GM19240 (cell line): ENCODE data around the gene TMEM134.
"Not testable (repeated sequence)": the region's sequence is repeated elsewhere in the genome, so short reads cannot be mapped to it uniquely, and the experiment has no call there.

ENCODE experiments used
- DNase-seq: peaks from one replicate; pipeline ENCODE4 v3.0.0; 2011; ENCODE audit warnings: low spot score; ENCODE audit not compliant: insufficient read length

Gene TMEM134

DNA sequence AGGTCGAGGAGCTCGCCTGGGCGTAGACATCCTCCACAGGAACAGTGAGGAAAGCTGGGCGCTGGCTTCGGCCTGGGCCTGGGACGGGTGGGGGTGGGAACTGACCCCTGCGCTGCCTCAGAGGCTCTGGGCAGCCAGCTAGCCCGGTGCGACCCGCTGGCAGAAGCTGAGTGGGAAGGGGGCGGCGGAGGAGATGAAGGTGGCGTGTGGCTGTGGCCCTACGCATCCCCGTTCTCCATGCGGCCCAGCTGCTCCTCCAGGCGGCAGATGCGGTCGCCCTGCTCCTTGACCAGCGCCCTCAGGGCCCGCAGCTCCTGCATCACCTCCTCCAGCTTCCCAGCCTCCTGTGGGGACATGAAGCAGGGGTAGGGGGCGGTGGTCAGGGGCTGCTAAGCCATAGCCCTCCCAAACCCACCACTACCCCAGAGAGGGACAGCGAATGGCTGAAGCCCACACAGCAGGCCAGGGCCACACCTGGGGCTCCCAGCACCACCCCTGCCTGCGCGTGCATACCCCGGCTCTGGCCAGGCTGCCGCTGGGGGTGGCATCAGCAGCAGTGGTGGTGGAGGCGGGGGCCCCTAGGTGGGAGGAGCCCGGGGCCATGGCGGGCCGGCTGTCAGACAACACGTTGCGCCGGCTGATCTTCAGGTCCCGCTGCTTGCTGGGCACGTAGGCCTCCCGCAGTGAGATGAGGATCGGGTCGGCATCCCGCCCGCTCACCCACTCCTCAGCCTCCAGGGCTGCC is 30.7 kb downstream of the TMEM134 start:
- DNase-seq = no peak

DNA sequence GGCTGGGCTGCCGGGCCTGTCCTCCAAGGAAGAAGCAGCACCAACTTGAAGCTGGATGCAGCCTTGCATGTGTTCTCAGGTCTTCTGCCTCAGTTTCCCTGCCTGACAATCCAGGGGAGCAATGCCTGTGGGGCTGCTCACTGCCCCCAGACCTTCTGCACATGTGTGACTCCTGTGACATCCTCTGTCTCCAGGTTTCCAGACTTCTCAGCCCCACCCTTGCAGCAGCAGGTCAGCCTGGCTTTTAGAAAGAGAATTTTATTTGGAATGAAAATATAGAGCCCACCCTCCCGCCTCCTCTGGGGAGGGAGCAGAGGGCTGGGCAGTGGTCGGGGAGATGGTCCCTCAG is 31.3 kb downstream of the TMEM134 start:
- no peak for DNase-seq

DNA sequence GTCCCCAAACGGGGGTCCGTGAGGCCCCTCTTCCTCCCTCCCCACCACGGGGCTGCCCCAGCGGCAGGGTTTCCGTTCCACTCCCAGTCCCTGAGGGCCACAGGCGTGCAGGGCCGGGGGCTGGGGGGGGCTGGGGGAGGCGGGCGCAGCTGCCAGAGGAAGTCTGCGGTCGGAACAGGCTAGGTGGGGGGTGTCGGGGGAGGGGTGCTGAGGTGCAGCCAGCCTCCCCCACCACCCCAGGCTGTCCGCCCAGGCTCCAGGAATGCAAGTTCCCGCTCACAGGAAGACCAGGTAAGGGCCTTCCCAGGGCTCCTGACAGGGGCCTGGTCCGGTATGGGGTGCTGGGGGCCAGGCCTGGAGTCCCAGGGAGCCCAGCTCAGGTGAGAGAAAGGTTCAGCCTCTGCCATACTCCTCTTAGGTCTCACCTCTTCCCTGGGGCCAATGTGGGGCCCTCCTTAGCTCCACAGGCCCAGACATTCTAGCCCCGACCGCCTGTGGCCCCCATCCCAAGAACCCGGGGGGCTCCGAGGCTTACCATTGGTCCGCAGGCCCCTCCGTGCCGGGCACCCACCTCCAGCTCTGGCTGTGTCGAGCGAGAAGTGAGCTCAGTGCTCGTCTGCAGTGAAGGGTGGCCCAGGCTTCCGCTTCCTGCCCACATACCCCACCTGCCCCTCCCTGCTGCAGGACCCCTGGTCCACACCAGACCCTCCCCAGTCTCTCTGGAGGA is 31.8 kb downstream of the TMEM134 start, which contains the start of gene PTPRCAP:
PTPRCAP (minus strand) TSS at position 601 of the 727 bp plus-strand sequence; CDS start at position 538, 63 bp downstream.
- peak; percentile 66 for DNase-seq

DNA sequence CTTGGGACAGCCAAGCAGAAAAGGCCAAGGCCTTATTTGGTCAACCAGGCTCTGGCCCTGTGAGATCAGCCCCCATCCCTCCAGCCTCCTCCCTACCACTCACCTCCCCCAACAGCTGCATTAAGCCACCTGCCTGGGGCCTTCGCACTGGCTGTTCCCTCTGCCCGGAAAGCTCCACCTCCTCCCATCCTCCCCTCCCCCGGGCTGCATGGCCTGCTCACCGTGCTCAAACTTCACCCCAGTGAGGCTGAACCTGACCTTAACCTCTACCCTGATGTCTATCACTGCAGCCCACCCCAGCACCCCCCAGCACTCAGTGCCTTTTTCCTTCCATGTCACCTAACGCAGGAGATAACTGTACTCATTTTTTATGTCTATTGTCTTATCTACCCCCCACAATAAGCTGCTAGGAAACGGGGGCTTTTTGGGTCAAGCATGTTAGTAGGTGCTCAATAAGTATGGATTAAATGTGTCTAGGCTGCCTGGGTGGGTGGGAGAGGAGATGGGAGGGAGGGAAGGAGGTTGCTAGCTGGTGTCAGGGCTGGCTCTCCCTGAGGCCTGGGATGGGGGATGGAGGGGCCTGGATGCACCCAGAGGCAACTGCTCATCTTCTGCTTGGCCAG is 32.5 kb downstream of the TMEM134 start:
- peak; percentile 82 for DNase-seq

DNA sequence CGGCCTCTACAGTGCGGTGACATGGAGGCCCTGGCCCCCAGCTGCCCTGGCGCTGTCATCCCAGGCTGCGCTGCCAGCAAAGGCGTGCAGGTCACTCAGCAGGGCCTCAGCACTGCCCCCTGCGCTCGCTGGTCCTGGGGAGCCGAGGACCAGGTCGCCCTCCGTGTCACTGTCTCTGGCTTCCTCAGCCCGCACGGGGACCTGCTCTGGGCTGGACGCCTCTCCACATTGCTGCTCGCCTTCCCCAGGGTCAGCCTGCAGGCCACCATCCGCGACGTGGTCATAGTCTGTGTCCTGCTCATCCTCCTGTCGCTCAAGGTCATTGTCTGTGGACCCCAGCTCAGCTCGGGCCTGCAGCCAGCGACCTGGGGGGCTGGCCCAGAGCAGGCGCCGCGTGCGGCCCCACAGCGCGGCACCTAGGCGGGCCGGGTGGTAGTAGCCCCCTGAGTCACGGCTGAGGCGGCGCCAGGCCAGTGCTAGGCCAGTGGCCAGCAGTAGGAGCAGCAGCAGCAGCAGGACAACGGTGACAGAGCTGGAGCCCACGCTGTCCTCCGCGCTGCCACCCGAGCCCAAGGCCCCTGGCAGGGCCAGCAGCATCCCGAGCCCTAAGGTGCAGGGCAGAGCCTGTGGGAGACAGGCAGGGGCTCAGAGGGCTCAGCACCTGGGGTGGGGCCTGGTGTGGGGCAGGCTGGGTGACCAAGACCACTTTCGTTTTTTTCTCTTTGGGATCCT is 33.2 kb downstream of the TMEM134 start:
- DNase-seq = no peak

DNA sequence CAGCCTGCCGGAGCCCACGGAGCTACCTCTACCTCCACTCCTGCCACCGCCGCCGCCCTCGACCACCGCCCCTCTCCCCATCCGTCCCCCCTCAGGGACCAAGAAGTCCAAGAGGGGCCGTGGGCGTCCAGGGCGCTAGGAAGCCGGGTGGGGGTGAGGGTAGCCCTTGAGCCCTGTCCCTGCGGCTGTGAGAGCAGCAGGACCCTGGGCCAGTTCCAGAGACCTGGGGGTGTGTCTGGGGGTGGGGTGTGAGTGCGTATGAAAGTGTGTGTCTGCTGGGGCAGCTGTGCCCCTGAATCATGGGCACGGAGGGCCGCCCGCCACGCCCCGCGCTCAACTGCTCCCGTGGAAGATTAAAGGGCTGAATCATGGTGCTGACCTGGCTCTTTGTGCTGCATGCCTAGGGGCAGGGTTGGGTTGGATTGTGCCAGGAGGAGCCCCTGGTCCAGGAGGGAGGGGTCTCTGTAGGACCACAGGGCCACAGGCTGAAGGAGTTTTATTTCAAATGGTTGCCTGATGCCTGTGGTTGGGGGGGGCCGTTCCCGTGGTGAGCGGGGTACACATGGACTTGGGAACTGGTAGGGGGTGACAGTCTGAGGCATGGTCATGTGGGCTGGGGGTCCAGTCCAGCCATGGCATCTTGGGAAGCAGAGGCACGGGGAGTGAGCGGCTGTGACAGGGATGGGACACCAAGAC is 33.9 kb downstream of the TMEM134 start:
- DNase-seq = no peak

DNA sequence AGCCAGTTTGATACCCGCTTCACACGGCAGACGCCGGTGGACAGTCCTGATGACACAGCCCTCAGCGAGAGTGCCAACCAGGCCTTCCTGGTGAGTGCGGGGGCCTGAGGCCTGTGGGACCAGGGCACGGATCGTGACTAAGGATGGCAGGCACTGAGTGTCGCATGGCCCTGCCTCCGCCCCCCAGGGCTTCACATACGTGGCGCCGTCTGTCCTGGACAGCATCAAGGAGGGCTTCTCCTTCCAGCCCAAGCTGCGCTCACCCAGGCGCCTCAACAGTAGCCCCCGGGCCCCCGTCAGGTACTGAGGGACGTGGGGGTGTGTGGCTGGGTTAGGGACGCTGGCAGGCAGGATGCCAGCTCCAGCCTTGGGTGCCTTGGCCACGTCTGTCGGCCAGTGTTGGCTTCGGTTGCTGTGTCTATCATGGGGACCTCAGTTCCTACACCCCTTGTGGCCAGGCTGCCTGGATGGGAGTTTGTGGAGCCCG is 34.6 kb downstream of the TMEM134 start:
- no peak for DNase-seq

DNA sequence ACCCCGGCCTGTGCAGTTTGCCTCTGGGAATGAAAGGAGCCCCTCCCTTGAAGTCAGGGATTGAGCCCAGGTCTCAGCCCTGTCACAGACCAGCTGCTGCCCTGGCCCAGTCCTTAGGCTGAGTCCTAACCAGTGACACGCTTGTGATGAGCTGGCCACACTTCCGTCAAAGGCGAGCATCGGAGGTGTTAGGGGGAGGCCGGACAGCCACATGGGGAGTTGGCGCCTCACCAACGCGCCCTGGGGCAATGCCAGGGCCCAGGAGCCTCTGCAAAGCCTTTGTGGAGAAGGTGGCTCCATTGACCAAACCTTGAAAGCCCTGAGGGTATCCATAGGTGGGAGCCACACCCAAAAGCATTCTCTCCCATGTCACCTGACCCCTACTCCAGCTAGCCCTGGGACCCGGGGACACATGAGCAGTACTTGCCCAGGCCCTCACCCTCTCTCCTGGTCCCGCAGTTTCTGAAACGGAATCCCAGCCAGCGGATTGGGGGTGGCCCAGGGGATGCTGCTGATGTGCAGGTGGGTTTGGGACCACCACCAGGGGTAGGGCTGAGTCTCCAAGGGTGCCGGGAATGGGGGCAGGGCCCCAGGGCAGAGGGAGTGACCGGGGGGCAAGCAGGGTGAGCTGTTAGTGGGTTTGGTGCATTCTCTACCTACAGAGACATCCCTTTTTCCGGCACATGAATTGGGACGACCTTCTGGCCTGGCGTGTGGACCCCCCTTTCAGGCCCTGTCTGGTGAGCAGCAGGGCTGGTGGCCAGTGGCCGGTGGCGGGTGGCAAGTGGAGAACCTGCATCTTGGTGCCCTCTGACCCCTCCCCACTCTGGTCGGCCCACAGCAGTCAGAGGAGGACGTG is 35.3 kb downstream of the TMEM134 start:
- DNase-seq = no peak

DNA sequence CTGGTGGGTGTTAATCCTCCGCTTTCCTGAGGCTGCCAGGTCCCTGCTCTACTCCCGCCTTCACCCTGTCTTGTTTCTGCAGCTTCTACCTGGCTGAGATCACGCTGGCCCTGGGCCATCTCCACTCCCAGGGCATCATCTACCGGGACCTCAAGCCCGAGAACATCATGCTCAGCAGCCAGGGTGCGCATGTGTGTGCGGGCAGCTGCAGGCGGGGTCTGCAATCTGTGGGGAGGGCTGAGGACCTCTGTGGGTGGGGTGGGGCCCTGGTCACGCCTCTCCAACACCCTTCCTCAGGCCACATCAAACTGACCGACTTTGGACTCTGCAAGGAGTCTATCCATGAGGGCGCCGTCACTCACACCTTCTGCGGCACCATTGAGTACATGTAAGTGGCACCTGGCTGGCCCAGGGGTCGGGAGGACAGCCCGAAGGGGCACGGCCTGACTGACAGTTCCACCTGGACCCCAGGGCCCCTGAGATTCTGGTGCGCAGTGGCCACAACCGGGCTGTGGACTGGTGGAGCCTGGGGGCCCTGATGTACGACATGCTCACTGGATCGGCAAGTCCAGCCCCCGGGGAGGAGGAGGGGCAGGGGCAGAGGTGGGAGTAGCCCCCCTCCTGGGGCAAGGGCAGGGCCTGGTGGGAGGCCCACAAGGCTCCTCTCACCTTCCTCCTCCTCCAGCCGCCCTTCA is 36.2 kb downstream of the TMEM134 start:
- DNase-seq = no peak

DNA sequence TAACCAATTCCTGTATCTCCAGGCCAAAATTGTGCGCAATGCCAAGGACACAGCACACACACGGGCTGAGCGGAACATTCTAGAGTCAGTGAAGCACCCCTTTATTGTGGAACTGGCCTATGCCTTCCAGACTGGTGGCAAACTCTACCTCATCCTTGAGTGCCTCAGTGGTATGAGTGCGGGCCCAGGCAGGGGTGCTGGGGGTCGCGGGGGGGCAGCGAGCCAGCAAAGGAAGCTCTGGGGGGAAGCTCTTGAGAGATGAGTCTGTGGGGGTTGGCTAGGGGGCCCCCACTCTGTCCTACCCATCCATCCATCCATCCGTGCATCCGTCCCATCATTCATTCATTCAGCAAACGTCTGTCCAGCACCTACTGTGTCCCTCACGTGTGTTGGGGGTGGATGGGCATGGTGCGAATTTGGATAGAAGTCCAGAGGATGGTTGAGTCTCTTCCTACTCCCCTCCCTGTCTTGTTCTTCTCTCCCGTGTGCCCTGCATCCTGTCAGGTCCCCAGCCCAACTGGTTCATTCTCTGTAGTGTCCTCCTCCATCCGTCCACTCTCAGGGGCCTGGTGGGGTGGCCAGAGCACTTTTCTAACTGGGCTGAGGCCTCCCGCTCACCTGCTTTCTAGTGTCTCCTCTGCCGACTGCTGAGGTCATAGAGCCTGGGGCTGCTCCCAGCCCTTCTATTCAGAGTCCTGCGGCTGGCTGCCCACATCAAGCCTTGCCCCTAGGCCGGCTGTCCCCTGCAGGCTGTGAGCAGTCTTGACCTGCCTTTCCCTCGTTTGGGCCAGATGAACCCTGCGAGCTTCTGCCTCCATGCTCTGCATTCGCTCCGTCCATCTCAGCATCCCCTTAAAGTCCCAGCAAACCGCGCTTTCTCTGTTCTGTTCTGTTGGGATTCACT is 37.5 kb downstream of the TMEM134 start:
- no peak for DNase-seq

DNA sequence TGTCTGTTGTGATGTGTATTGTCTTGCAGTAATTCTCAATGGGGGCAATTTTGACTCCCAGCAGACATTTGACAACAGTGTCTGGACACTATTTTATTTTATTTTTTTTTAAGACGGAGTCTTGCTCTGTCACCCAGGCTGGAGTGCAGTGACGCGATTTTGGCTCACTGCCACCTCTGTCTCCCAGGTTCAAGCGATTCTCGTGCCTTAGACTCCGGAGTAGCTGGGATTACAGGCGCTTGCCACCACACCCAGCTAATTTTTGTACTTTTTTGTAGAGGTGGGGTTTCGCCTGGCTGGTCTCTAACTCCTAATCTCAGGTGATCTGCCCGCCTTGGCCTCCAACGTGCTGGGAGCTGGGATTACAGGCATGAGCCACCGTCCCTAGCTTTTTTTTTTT is 39.3 kb downstream of the TMEM134 start:
- DNase-seq = no peak

DNA sequence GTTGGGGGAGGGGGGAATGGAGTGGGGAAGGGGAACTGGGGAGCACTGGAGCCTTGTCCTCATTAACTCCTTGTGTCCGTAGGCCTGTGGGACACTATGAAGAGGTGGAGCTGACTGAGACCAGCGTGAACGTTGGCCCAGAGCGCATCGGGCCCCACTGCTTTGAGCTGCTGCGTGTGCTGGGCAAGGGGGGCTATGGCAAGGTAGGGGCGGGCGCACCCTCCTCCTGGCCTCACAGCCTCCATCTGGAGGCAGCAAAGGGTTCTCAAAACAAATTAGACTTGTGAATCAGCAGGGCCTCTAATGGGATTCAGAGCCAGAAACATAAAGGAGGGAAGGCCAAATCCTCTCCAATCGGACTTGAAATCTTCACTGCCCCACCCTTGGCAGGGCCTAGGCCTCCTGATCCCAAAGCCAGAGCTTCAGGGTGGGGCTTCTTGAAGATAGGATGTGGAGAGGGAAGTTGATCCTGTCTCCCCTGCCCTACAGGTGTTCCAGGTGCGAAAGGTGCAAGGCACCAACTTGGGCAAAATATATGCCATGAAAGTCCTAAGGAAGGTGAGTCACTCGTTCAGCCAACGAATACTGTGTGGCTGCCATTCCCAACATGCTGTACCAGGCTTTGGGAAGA is 39.9 kb downstream of the TMEM134 start:
- DNase-seq = no peak

DNA sequence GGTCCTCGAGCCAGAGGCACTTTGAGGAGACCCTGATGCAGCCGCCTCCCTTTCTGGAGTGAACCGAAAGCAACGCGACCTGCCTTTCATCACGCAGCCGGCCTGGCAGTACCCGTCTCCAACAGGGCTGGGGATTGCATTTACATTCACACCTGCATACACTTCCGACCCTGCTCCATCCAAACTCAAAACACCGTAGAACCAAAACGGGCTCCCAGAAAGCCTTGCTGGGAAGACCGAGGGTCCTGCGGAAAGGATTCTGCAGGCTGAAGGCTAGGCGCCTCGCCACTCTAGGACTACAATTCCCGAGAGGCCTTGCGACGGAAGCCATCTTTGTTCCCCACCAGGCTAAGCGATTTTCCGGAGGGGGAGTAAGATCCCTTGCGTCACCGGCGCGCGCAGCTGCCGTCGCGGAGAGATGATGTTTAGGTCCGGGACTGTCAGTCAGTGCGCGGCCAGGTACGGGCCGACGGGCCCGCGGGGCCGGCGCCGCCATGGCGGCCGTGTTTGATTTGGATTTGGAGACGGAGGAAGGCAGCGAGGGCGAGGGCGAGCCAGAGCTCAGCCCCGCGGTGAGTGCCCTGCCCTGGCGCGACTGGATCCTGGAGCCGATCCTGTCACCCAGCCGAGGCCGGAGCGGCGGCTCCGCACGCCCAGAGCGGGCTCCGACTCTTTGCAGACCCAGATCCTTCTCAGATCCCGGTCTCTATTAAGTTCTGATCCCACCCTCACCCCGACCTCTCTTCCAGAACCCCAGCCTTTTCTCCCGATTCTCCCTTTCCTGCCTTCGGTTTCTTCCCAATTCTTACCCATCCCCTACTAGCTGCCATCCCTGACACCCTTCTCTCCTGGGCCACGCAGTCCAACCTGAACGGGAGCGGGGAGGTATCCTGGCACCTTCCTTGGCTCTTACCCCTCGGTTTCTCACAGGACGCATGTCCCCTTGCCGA is 40.7 kb downstream of the TMEM134 start, which contains the start of gene RPS6KB2:
RPS6KB2 (plus strand) TSS at position 443 of the 950 bp plus-strand sequence; CDS start at position 495, 52 bp downstream.
- DNase-seq = peak; percentile 99

DNA sequence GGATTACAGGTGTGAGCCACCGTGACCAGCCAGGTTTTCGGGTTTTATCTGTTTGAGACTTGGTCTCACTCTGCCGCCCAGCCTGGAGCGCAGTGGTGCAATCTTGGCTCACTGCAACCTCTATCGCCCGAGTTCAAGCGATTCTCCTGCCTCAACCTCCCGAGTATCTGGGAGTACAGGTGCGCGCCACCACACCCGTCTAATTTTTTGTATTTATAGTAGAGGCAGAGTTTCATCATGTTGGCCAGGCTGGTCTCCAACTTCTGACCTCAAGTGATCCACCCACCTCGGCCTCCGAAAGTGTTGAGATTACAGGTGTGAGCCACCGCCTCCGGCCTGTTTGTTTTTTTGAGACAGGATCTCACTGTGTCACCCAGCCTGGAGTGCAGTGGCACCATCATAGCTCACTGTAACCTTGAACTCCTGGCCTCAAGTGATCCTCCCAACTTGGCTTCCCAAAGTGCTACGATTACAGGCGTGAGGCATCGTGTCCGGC is 41.6 kb downstream of the TMEM134 start:
- not testable (repeated sequence) for DNase-seq

DNA sequence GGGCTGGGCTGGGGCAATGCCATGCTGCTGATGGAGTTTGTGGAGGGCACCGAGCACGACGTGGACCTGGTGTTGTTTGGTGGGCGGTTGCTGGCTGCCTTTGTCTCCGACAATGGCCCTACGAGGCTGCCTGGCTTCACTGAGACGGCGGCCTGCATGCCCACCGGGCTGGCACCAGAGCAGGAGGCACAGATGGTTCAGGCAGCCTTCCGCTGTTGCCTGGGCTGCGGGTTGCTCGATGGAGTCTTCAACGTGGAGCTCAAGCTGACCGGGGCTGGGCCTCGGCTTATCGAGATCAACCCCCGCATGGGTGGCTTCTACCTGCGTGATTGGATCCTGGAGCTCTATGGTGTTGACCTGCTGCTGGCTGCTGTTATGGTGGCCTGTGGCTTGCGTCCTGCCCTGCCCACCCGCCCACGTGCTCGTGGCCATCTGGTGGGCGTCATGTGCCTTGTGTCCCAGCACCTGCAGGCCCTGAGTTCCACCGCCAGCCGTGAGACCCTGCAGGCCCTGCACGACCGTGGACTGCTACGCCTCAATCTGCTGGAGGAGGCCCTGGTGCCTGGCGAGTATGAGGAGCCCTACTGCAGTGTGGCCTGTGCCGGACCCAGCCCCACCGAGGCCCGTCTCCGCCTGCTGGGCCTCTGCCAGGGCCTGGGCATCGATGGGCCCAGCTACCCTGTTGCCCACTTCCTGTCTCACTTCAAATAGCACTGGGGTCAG is 45.0 kb downstream of the TMEM134 start:
- DNase-seq = no peak

DNA sequence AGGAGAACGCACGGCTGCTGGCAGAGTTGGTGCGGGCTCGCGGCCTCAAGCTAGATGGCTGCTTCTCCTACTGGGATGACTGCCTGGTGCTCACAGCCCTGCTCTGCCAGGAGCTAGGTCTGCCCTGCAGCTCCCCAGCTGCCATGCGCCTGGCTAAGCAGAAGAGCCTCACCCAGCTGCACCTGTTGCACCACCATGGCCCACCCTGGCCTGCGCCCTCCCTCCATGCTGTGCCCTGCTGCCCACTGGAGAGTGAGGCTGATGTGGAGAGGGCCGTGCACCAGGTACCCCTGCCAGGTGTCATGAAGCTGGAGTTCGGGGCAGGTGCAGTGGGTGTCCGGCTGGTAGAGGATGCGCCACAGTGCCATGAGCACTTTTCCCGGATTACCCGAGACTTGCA is 45.6 kb downstream of the TMEM134 start:
- DNase-seq = no peak
